ENCODE data around the gene MTA3. TPM values are rescaled to one million over a fixed set of nuclear protein-coding genes. Genes with fewer than 3 reads are reported as not detected.

Gene MTA3
- total and polyA plus RNA-seq, 7 experiments from 2014 or later: 23.9 to 49.1 (median 30.5) TPM

DNA sequence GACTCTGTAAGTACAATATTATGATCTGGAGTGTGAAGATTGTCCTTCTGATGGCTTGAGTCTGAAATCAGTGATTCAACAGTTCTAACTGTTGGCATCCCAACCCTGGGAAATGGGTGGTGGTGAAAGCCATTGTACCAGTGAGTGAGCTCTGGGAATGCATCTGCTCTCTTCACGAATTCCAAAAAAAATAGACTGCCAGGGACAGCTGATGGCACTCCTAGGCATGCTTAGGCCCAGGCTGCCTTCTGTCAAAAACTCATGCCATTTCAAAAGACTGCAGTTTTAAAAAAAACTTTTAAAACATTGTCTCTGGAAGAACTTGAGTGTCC, 175.2 kb downstream of the MTA3 start:
- Mint-ChIP-seq H3K36me3 (peaks cover 13 to 60% (median 41%) of the 10 kb centered on the region in 5 donors), H3K4me1 (peaks cover 0 to 17% (median 10%) of the 10 kb centered on the region in 7 donors), H3K27ac (no peak overlapping the region), H3K4me3 (no peak overlapping the region), H3K27me3 (no peaks in the 10 kb centered on the region), H3K9me3 (peaks cover 0 to 14% (median 3%) of the 10 kb centered on the region in 11 donors)
- Histone ChIP-seq H3K4me1 (ENCODE audit: control insufficient read depth in 2 of 2, insufficient read depth in 2 of 2, low read length in 2 of 2) (no peaks in the 10 kb centered on the region), H3K27ac (ENCODE audit: low read depth, low read length) (no peak overlapping the region), H3K27me3 (ENCODE audit: control insufficient read depth in 2 of 2, insufficient read depth in 2 of 2, low read length in 2 of 2) (no peaks in the 10 kb centered on the region), H3K36me3 (ENCODE audit: control insufficient read depth in 2 of 3, insufficient read depth in 3 of 3, low read length in 3 of 3) (peaks cover 0 to 11% (median 0%) of the 10 kb centered on the region in 3 experiments), H3K4me3 (ENCODE audit: low read length) (no peak overlapping the region), H3K9me3 (ENCODE audit: control insufficient read depth in 2 of 3, low read length in 3 of 3) (no peaks in the 10 kb centered on the region)
- DNase-seq (no peak), ATAC-seq (no peak)
- intact Hi-C loops (cut with micrococcal nuclease): no loop called here
- ChIA-PET CTCF (no interaction called here), POLR2A (no interaction called here)

DNA sequence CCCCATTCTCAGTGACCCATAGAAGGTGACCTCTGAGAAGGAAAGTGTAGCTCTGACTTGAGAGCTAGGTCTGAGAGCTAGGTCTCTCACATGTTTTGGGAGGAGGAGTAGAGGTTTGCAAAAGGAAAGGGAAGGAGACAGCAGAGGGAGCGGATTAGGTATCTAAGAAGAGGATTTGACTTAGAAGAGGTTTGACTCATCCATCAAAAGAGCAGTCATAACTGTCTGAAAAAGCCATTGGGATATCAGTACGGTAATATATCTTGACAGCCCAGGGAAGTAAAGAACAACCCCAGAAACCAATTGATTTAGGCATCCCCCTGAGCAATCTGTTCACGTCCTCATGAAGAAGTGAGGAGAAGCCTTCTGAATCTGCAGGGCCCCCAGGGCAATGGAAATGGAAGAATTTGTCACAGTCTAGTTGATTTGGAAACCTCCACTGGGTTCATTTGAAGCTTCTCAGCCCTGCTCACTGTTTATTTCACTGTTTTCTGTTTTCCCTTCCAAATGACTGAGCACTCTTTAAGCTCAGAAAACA, 176.2 kb downstream of the MTA3 start:
- no peak overlapping the region for H3K4me3 Mint-ChIP-seq
- H3K27me3 ChIP-seq (ENCODE audit: control insufficient read depth in 2 of 2, insufficient read depth in 2 of 2, low read length in 2 of 2): no peaks in the 10 kb centered on the region
- no peak overlapping the region for H3K27ac Mint-ChIP-seq
- no peaks in the 10 kb centered on the region for H3K27me3 Mint-ChIP-seq
- ATAC-seq (no peak), DNase-seq (no peak)
- no peak overlapping the region for H3K27ac ChIP-seq (ENCODE audit: low read depth, low read length)
- H3K4me1 ChIP-seq (ENCODE audit: control insufficient read depth in 2 of 2, insufficient read depth in 2 of 2, low read length in 2 of 2): no peaks in the 10 kb centered on the region
- intact Hi-C loops (cut with micrococcal nuclease): no loop called here
- ChIA-PET CTCF (no interaction called here), POLR2A (no interaction called here)
- peaks cover 0 to 11% (median 0%) of the 10 kb centered on the region in 3 experiments for H3K36me3 ChIP-seq (ENCODE audit: control insufficient read depth in 2 of 3, insufficient read depth in 3 of 3, low read length in 3 of 3)
- peaks cover 5 to 54% (median 37%) of the 10 kb centered on the region in 5 donors for H3K36me3 Mint-ChIP-seq
- peaks cover 0 to 11% (median 0%) of the 10 kb centered on the region in 11 donors for H3K9me3 Mint-ChIP-seq
- no peaks in the 10 kb centered on the region for H3K9me3 ChIP-seq (ENCODE audit: control insufficient read depth in 2 of 3, low read length in 3 of 3)
- peaks cover 0 to 14% (median 10%) of the 10 kb centered on the region in 7 donors for H3K4me1 Mint-ChIP-seq
- H3K4me3 ChIP-seq (ENCODE audit: low read length): no peak overlapping the region

DNA sequence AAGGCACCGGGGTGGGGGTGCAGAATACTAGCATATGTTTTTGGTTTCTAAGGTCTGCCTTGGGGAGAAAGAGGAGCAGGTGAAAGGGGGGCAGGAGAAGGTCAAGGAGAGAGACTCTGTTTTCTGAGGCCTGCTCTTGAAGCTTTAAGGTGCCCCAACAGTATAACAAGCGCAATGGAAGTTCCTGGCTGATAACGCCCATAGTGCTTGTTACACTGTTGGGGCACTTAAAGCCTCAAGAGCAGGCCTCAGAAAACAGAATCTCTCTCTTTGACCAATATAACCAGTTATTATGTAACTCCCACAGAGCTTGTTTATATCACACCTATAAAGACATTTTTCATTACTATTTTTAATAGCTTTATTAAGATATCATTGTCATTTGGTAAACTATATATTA, 179.0 kb downstream of the MTA3 start:
- H3K27me3 Mint-ChIP-seq: no peaks in the 10 kb centered on the region
- ChIA-PET CTCF (no interaction called here), POLR2A (no interaction called here)
- no peaks in the 10 kb centered on the region for H3K9me3 ChIP-seq (ENCODE audit: control insufficient read depth in 2 of 3, low read length in 3 of 3)
- DNase-seq (no peak), ATAC-seq (no peak)
- peaks cover 0 to 5% (median 0%) of the 10 kb centered on the region in 11 donors for H3K9me3 Mint-ChIP-seq
- H3K27me3 ChIP-seq (ENCODE audit: control insufficient read depth in 2 of 2, insufficient read depth in 2 of 2, low read length in 2 of 2): no peaks in the 10 kb centered on the region
- H3K27ac ChIP-seq (ENCODE audit: low read depth, low read length): no peak overlapping the region
- H3K27ac Mint-ChIP-seq: peak overlapping the region in 1 of 9 donors; percentile 30
- no peak overlapping the region for H3K4me3 Mint-ChIP-seq
- H3K36me3 Mint-ChIP-seq: peaks cover 3 to 57% (median 16%) of the 10 kb centered on the region in 5 donors
- no peak overlapping the region for H3K4me3 ChIP-seq (ENCODE audit: low read length)
- intact Hi-C loops (cut with micrococcal nuclease): no loop called here
- no peaks in the 10 kb centered on the region for H3K4me1 ChIP-seq (ENCODE audit: control insufficient read depth in 2 of 2, insufficient read depth in 2 of 2, low read length in 2 of 2)
- peaks cover 0 to 9% (median 0%) of the 10 kb centered on the region in 7 donors for H3K4me1 Mint-ChIP-seq
- peaks cover 0 to 11% (median 0%) of the 10 kb centered on the region in 3 experiments for H3K36me3 ChIP-seq (ENCODE audit: control insufficient read depth in 2 of 3, insufficient read depth in 3 of 3, low read length in 3 of 3)

DNA sequence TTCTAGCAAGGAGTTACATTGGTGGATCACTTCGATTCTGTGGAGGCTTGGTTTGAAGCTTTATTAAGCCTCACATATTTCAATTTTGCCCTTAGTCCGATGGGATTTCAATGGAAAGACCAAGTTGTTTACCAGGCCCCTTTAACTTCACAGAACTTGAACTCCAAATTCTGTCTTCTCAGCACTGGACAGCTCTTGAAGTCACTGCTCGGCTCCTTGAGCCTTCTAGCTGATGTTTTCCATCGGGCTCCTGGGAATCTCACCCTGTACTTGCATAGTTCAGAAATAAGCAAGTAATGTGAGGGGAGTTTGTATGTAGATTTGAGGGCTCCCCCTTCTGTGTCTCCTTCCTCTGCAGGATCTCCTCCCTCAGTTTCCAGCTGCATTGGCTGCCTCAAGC, 180.4 kb downstream of the MTA3 start:
- H3K4me1 ChIP-seq (ENCODE audit: control insufficient read depth in 2 of 2, insufficient read depth in 2 of 2, low read length in 2 of 2): no peaks in the 10 kb centered on the region
- Mint-ChIP-seq H3K27ac (no peak overlapping the region), H3K4me1 (peaks cover 0 to 15% (median 2%) of the 10 kb centered on the region in 7 donors), H3K4me3 (no peak overlapping the region), H3K36me3 (peaks cover 3 to 61% (median 7%) of the 10 kb centered on the region in 5 donors), H3K27me3 (no peaks in the 10 kb centered on the region), H3K9me3 (peaks cover 0 to 1% (median 0%) of the 10 kb centered on the region in 11 donors)
- CTCF ChIA-PET: no interaction called here
- no peak overlapping the region for H3K27ac ChIP-seq (ENCODE audit: low read depth, low read length)
- peaks cover 0 to 19% (median 0%) of the 10 kb centered on the region in 3 experiments for H3K36me3 ChIP-seq (ENCODE audit: control insufficient read depth in 2 of 3, insufficient read depth in 3 of 3, low read length in 3 of 3)
- H3K27me3 ChIP-seq (ENCODE audit: control insufficient read depth in 2 of 2, insufficient read depth in 2 of 2, low read length in 2 of 2): no peaks in the 10 kb centered on the region
- POLR2A ChIA-PET: no interaction called here
- intact Hi-C loops (cut with micrococcal nuclease): no loop called here
- DNase-seq: no peak
- H3K4me3 ChIP-seq (ENCODE audit: low read length): no peak overlapping the region
- no peaks in the 10 kb centered on the region for H3K9me3 ChIP-seq (ENCODE audit: control insufficient read depth in 2 of 3, low read length in 3 of 3)
- ATAC-seq: no peak

DNA sequence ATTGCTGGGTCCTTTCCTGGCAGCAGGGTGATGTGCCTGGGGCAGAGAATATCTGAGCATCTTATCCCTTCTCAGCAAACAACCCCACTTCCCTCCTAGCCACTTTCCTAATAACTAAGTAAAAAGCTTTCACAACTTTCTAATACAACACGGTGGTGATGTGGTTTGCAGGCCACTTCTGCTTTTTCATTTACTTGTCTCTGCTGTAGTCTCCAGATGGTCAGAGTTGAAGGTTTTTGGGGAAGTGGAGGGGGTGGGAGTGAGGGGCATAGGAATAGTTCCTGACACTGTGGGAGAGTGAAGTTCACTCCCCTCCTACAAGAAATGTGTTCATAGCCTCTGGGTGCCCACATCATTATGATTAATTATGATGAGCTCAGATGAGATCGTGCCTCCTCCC, 183.9 kb downstream of the MTA3 start:
- peak; percentile 83 for ATAC-seq
- Mint-ChIP-seq H3K27ac (peak overlapping the region in 4 of 9 donors; percentile 7 to 52 (median 30)), H3K27me3 (no peaks in the 10 kb centered on the region), H3K9me3 (peaks cover 0 to 1% (median 0%) of the 10 kb centered on the region in 11 donors), H3K4me3 (no peak overlapping the region), H3K4me1 (peaks cover 0 to 15% (median 5%) of the 10 kb centered on the region in 7 donors), H3K36me3 (peaks cover 4 to 60% (median 7%) of the 10 kb centered on the region in 5 donors)
- POLR2A ChIA-PET: no interaction called here
- Histone ChIP-seq H3K4me1 (ENCODE audit: control insufficient read depth in 2 of 2, insufficient read depth in 2 of 2, low read length in 2 of 2) (no peaks in the 10 kb centered on the region), H3K27me3 (ENCODE audit: control insufficient read depth in 2 of 2, insufficient read depth in 2 of 2, low read length in 2 of 2) (no peaks in the 10 kb centered on the region), H3K27ac (ENCODE audit: low read depth, low read length) (no peak overlapping the region), H3K9me3 (ENCODE audit: control insufficient read depth in 2 of 3, low read length in 3 of 3) (no peaks in the 10 kb centered on the region), H3K36me3 (ENCODE audit: control insufficient read depth in 2 of 3, insufficient read depth in 3 of 3, low read length in 3 of 3) (peaks cover 0 to 22% (median 0%) of the 10 kb centered on the region in 3 experiments), H3K4me3 (ENCODE audit: low read length) (no peak overlapping the region)
- no peak for DNase-seq
- intact Hi-C loops (cut with micrococcal nuclease): no loop called here
- CTCF ChIA-PET: no interaction called here

DNA sequence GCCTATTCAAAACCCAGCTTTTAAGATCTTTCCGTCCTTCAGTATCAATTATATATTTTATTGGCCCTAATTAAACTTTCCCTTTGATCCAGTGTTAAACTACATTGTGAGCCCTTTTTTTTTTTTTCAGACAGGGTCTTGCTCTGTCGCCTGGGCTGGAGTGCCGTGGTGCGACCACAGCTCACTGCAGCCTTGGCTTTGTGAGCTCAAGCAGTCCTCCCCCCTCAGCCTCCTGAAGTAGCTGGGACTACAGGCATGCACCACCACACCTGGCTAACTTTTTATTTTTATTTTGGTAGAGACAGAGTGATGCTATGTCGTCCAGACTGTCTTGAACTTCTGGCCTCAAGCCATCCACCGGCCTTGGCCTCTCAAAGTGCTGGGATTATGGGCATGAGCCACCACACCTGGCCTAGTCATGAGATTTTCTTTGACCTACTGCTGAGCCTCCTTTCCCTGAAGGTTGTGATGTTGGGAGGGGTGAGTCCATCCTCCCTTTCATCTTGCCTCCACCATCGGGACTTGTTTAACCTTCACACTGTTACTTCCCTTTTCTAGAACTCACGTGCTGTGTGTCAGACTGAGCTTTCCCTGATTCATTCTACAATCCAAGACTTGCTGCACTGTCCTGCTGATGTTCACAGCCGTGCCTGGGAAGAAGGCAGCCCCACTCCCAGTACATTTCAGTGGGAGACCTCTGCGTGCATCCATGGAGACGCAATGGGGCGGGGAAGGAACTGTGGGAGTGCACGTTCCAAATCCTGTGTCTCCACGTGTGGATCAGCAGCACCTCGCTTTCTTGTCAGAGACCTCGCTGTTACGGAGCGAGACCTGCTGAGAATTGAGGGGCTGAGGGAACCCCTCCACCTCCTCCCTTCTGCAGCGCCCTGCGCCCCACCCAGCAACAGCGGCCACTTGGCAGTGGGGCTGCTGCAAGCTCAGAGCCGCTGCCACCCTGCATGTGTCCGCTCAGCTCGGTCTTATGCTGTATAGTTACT, 184.7 kb downstream of the MTA3 start:
- H3K9me3 ChIP-seq (ENCODE audit: control insufficient read depth in 2 of 3, low read length in 3 of 3): no peaks in the 10 kb centered on the region
- H3K4me1 ChIP-seq (ENCODE audit: control insufficient read depth in 2 of 2, insufficient read depth in 2 of 2, low read length in 2 of 2): no peaks in the 10 kb centered on the region
- no peak for DNase-seq
- H3K4me3 Mint-ChIP-seq: no peak overlapping the region
- peaks cover 0 to 1% (median 0%) of the 10 kb centered on the region in 11 donors for H3K9me3 Mint-ChIP-seq
- H3K36me3 ChIP-seq (ENCODE audit: control insufficient read depth in 2 of 3, insufficient read depth in 3 of 3, low read length in 3 of 3): peaks cover 0 to 20% (median 0%) of the 10 kb centered on the region in 3 experiments
- H3K4me1 Mint-ChIP-seq: peaks cover 0 to 15% (median 5%) of the 10 kb centered on the region in 7 donors
- no peaks in the 10 kb centered on the region for H3K27me3 ChIP-seq (ENCODE audit: control insufficient read depth in 2 of 2, insufficient read depth in 2 of 2, low read length in 2 of 2)
- H3K27me3 Mint-ChIP-seq: no peaks in the 10 kb centered on the region
- ChIA-PET CTCF (no interaction called here), POLR2A (no interaction called here)
- intact Hi-C loops (cut with micrococcal nuclease): no loop called here
- peak overlapping the region in 5 of 9 donors; percentile 7 to 52 (median 23) for H3K27ac Mint-ChIP-seq
- H3K27ac ChIP-seq (ENCODE audit: low read depth, low read length): no peak overlapping the region
- peaks cover 4 to 62% (median 6%) of the 10 kb centered on the region in 5 donors for H3K36me3 Mint-ChIP-seq
- peak; percentile 44 for ATAC-seq
- no peak overlapping the region for H3K4me3 ChIP-seq (ENCODE audit: low read length)
